Suprapubic skin (tissue), 4 donors: Measurements from ENCODE around the gene PGP. TPM values are rescaled to one million over a fixed set of nuclear protein-coding genes. Genes with fewer than 3 reads are reported as not detected.

Experiments used
- DNase-seq, 2 donors: peaks; one replicate each; pipeline ENCODE4 v3.0.0-alpha.2; 2019; ENCODE audit warnings: low spot score in 2 of 2
- H3K27ac ChIP-seq: fragments of 200-600 bp; sonication (generic); one replicate; pipeline ENCODE4 v1.5.1; 2019
- H3K27me3 ChIP-seq: fragments of 200-600 bp; sonication (generic); one replicate; pipeline ENCODE4 v1.5.1; 2019
- H3K36me3 ChIP-seq: fragments of 200-600 bp; sonication (generic); one replicate; pipeline ENCODE4 v1.5.1; 2019
- H3K4me1 ChIP-seq: fragments of 200-600 bp; sonication (generic); one replicate; pipeline ENCODE4 v1.5.1; 2019
- H3K4me3 ChIP-seq: fragments of 200-600 bp; sonication (generic); one replicate; pipeline ENCODE4 v1.5.1; 2019; ENCODE audit warnings: mild to moderate bottlenecking
- H3K9me3 ChIP-seq: fragments of 200-600 bp; sonication (generic); one replicate; pipeline ENCODE4 v1.5.1; 2019
- CTCF ChIP-seq, 2 donors: fragments of 200-600 bp in 1 of 2; fragments of 450-650 bp in 1 of 2; sonication (generic) in 1 of 2; IDR thresholded peaks; one replicate each; pipeline ENCODE4 v1.5.1; 2016 to 2019; ENCODE audit warnings: antibody characterized with exemption in 2 of 2, mild to moderate bottlenecking in 1 of 2, moderate library complexity in 1 of 2
- EP300 ChIP-seq: sonication (generic); formaldehyde crosslinking; IDR thresholded peaks from one replicate; pipeline ENCODE4 v1.6.1; 2017; ENCODE audit warnings: antibody characterized with exemption
- POLR2A ChIP-seq, 2 donors: fragments of 450-650 bp; IDR thresholded peaks; one replicate each; pipeline ENCODE4 v1.6.1; 2017; ENCODE audit warnings: antibody characterized with exemption in 2 of 2, mild to moderate bottlenecking in 2 of 2, moderate library complexity in 2 of 2
- POLR2AphosphoS5 ChIP-seq, 3 donors: sonication (generic); formaldehyde crosslinking; IDR thresholded peaks; one replicate each; pipeline ENCODE4 v1.6.1; 2017; ENCODE audit warnings: antibody characterized with exemption in 3 of 3
- WGBS: methylation state at CpG from one replicate; pipeline ENCODE4 v1.1.5; 2018; 5-methylcytosine and 5-hydroxymethylcytosine counted together
- total RNA-seq, 4 donors: library from RNA; depleted of rRNA; stranded (reverse); fragments of >200 nt; gene quantifications; one replicate each; pipeline ENCODE4 v1.1.0, GENCODE V29; 2016

The PGP gene
- total RNA-seq, 4 donors from 2014 or later: 6.8 to 9.5 (median 7.6) TPM

GRCh38 chr16:2207872-2208271 lies 6.8 kb downstream of the PGP start:
- Histone ChIP-seq H3K9me3 (no peaks in the 10 kb centered on the region), H3K4me3 (no peak overlapping the region), H3K27ac (no peak overlapping the region), H3K4me1 (peaks cover 32% of the 10 kb centered on the region), H3K36me3 (peaks cover 34% of the 10 kb centered on the region), H3K27me3 (no peaks in the 10 kb centered on the region)
- 85% methylated on average over 5 of the region's 9 CpGs for WGBS
- no peak for TF ChIP-seq POLR2A (IDR thresholded peaks at IDR 0.05)
- no peak for TF ChIP-seq EP300
- TF ChIP-seq CTCF (IDR thresholded peaks at IDR 0.05): no peak
- TF ChIP-seq POLR2AphosphoS5 (IDR thresholded peaks at IDR 0.05): no peak
- no peak for DNase-seq

GRCh38 chr16:2206780-2207433 lies 7.7 kb downstream of the PGP start:
- Histone ChIP-seq H3K9me3 (no peaks in the 10 kb centered on the region), H3K27ac (no peak overlapping the region), H3K27me3 (no peaks in the 10 kb centered on the region), H3K36me3 (peaks cover 34% of the 10 kb centered on the region), H3K4me1 (peaks cover 22% of the 10 kb centered on the region), H3K4me3 (no peak overlapping the region)
- no peak for DNase-seq
- 92% methylated on average over 16 of the region's 23 CpGs for WGBS
- TF ChIP-seq CTCF (IDR thresholded peaks at IDR 0.05) (no peak), POLR2AphosphoS5 (IDR thresholded peaks at IDR 0.05) (no peak), EP300 (no peak), POLR2A (IDR thresholded peaks at IDR 0.05) (no peak)

GRCh38 chr16:2206420-2206779 lies 8.2 kb downstream of the PGP start:
- Histone ChIP-seq H3K4me3 (peak overlapping the region; percentile 79), H3K36me3 (peaks cover 34% of the 10 kb centered on the region), H3K27ac (no peak overlapping the region), H3K9me3 (no peaks in the 10 kb centered on the region), H3K4me1 (peaks cover 19% of the 10 kb centered on the region), H3K27me3 (no peaks in the 10 kb centered on the region)
- WGBS: 76% methylated on average over 11 of the region's 18 CpGs
- no peak for TF ChIP-seq POLR2A (IDR thresholded peaks at IDR 0.05)
- no peak for TF ChIP-seq EP300
- no peak for TF ChIP-seq CTCF (IDR thresholded peaks at IDR 0.05)
- no peak for TF ChIP-seq POLR2AphosphoS5 (IDR thresholded peaks at IDR 0.05)
- no peak for DNase-seq

GRCh38 chr16:2205967-2206313 lies 8.7 kb downstream of the PGP start:
- Histone ChIP-seq H3K27ac (peak overlapping the region; percentile 93), H3K4me1 (peaks cover 19% of the 10 kb centered on the region), H3K9me3 (no peaks in the 10 kb centered on the region), H3K4me3 (peak overlapping the region; percentile 79), H3K36me3 (peaks cover 34% of the 10 kb centered on the region), H3K27me3 (no peaks in the 10 kb centered on the region)
- TF ChIP-seq POLR2AphosphoS5 (IDR thresholded peaks at IDR 0.05): no peak
- TF ChIP-seq EP300: no peak
- TF ChIP-seq CTCF (IDR thresholded peaks at IDR 0.05): no peak
- no peak for TF ChIP-seq POLR2A (IDR thresholded peaks at IDR 0.05)
- WGBS: 19% methylated on average over 8 of the region's 16 CpGs
- DNase-seq: no peak

- Histone ChIP-seq H3K9me3 (no peaks in the 10 kb centered on the region), H3K4me3 (peak within 1 kb of the TSS; percentile 79), H3K4me1 (peaks cover 19% of the 10 kb centered on the region), H3K27ac (peak within 1 kb of the TSS; percentile 93), H3K36me3 (peaks cover 34% of the 10 kb centered on the region), H3K27me3 (no peaks in the 10 kb centered on the region)
- TF ChIP-seq EP300 (no peak), CTCF (IDR thresholded peaks at IDR 0.05) (no peak), POLR2A (IDR thresholded peaks at IDR 0.05) (peak in 1 of 2 donors; percentile 57), POLR2AphosphoS5 (IDR thresholded peaks at IDR 0.05) (peak; percentile 55 to 87 (median 81))
- peak; percentile 88 to 92 for DNase-seq
- WGBS: under 1% methylated on average over 50 of the region's 93 CpGs
Measured at GRCh38 chr16:2205104-2205966, 9.3 kb downstream of the PGP start, which contains the start of gene MLST8. Gene MLST8, plus strand, starts transcription at chr16:2205454. Its CDS starts 632 bp downstream, at chr16:2206086.
